IMR-90 (cell line): ENCODE measurements around the gene SSX2IP. TPM values are rescaled to one million over a fixed set of nuclear protein-coding genes. Genes with fewer than 3 reads are reported as not detected.
A peak's percentile ranks its signal among the peaks of the same experiment; 100 is the strongest.
"Not testable (repeated sequence)": the region's sequence is repeated elsewhere in the genome, so short reads cannot be mapped to it uniquely, and the experiment has no call there.

Experiments used
- ATAC-seq: fragments of 200-7000 bp; cut with Tn5 transposase; 2 replicates; pipeline ENCODE4 v1.9.1; 2020; ENCODE audit warnings: low read depth, mild to moderate bottlenecking, moderate library complexity
- BruUV-seq: library from RNA; stranded (reverse); fragments of 400-500 nt; replicated peaks from 2 replicates; lab custom pipeline; 2021; lab: Mats Ljungman, UMichigan
- CTCF ChIA-PET: fragments of 300-600 bp; formaldehyde crosslinking; extraction: SDS; loops from one replicate; lab custom pipeline; 2021; ENCODE audit warnings: antibody characterized with exemption; lab: Yijun Ruan, JAX
- POLR2A ChIA-PET: fragments of 300-600 bp; sonication (Branson Sonifier 250); formaldehyde crosslinking; loops from one replicate; lab custom pipeline; 2022; ENCODE audit warnings: antibody characterized with exemption; ENCODE audit not compliant: unreplicated experiment; lab: Charles Lee
- DNase-seq: peaks from one replicate; pipeline ENCODE4 v3.0.0; 2013
- H2AFZ ChIP-seq: replicated peaks from 2 replicates; pipeline ENCODE3; 2013; ENCODE audit warnings: low read length, mild to moderate bottlenecking; ENCODE audit not compliant: poor library complexity
- H2AK5ac ChIP-seq: 2 replicates; pipeline ENCODE4 v1.6.1; 2013; ENCODE audit warnings: low read depth, low read length, inconsistent platforms
- H2AK9ac ChIP-seq: replicated peaks from 2 replicates; pipeline ENCODE3; 2013; ENCODE audit warnings: mild to moderate bottlenecking, low read depth, low read length, moderate library complexity; ENCODE audit not compliant: poor library complexity
- H2BK120ac ChIP-seq: 2 replicates; pipeline ENCODE4 v1.6.1; 2013; ENCODE audit warnings: low read depth, low read length, inconsistent platforms
- H2BK15ac ChIP-seq: 3 replicates; pipeline ENCODE4 v1.6.1; 2013; ENCODE audit warnings: low read depth, low read length, inconsistent platforms
- H2BK20ac ChIP-seq: 2 replicates; pipeline ENCODE4 v1.6.1; 2013; ENCODE audit warnings: low read depth, mild to moderate bottlenecking, inconsistent platforms, low read length, moderate library complexity
- H2BK5ac ChIP-seq: 2 replicates; pipeline ENCODE4 v1.6.1; 2013; ENCODE audit warnings: mild to moderate bottlenecking, low read depth, low read length, inconsistent platforms; ENCODE audit not compliant: poor library complexity, severe bottlenecking
- H3K14ac ChIP-seq: replicated peaks from 2 replicates; pipeline ENCODE4 v1.6.1; 2013; ENCODE audit warnings: low read depth, low read length, inconsistent platforms
- H3K18ac ChIP-seq: 2 replicates; pipeline ENCODE4 v1.6.1; 2013; ENCODE audit warnings: low read depth, low read length, control low read depth
- H3K23ac ChIP-seq: 2 replicates; pipeline ENCODE4 v1.6.1; 2013; ENCODE audit warnings: low read depth, low read length, inconsistent platforms
- H3K27ac ChIP-seq: 2 replicates; pipeline ENCODE4 v1.5.1; 2013; ENCODE audit warnings: mild to moderate bottlenecking, control low read depth, low read length; ENCODE audit not compliant: insufficient read depth
- H3K27me3 ChIP-seq: 2 replicates; pipeline ENCODE4 v1.6.1; 2013; ENCODE audit warnings: low read length; ENCODE audit not compliant: control insufficient read depth, insufficient read depth
- H3K36me3 ChIP-seq: 2 replicates; pipeline ENCODE4 v1.6.1; 2013; ENCODE audit warnings: low read length, mixed read lengths; ENCODE audit not compliant: control insufficient read depth, insufficient read depth
- H3K4ac ChIP-seq: 2 replicates; pipeline ENCODE4 v1.6.1; 2013; ENCODE audit warnings: low read depth, low read length, inconsistent platforms
- H3K4me1 ChIP-seq: 2 replicates; pipeline ENCODE4 v1.6.1; 2013; ENCODE audit warnings: low read length, mixed read lengths; ENCODE audit not compliant: control insufficient read depth, insufficient read depth
- H3K4me2 ChIP-seq: 2 replicates; pipeline ENCODE4 v1.6.1; 2013; ENCODE audit warnings: low read depth, mild to moderate bottlenecking, control low read depth, low read length, moderate library complexity
- H3K4me3 ChIP-seq: 2 replicates; pipeline ENCODE4 v1.5.1; 2013; ENCODE audit warnings: low read depth, mild to moderate bottlenecking, control low read depth, low read length, moderate library complexity; ENCODE audit not compliant: insufficient read depth
- H3K56ac ChIP-seq: 2 replicates; pipeline ENCODE4 v1.6.1; 2013; ENCODE audit warnings: low read length, inconsistent platforms; ENCODE audit not compliant: insufficient read depth; ENCODE audit errors: extremely low read depth
- H3K79me1 ChIP-seq, 2 experiments: 2 replicates each; pipeline ENCODE4 v1.6.1; 2013; ENCODE audit warnings: low read length in 2 of 2, inconsistent platforms in 1 of 2, low read depth in 1 of 2
- H3K9ac ChIP-seq: 2 replicates; pipeline ENCODE4 v1.6.1; 2013; ENCODE audit warnings: low read depth, low read length, control low read depth
- H3K9me1 ChIP-seq: 2 replicates; pipeline ENCODE4 v1.6.1; 2013; ENCODE audit warnings: low read length, inconsistent platforms; ENCODE audit not compliant: insufficient read depth
- H3K9me3 ChIP-seq: 2 replicates; pipeline ENCODE4 v1.6.1; 2013; ENCODE audit warnings: low read length; ENCODE audit not compliant: control insufficient read depth, insufficient read depth
- H4K20me1 ChIP-seq: 2 replicates; pipeline ENCODE4 v1.6.1; 2013; ENCODE audit warnings: low read length, inconsistent platforms; ENCODE audit not compliant: insufficient read depth
- H4K5ac ChIP-seq: 2 replicates; pipeline ENCODE4 v1.6.1; 2013; ENCODE audit warnings: mild to moderate bottlenecking, low read depth, low read length, control low read depth
- H4K8ac ChIP-seq, 2 experiments: 2 replicates each; pipeline ENCODE4 v1.6.1; 2013; ENCODE audit warnings: low read depth in 2 of 2, low read length in 2 of 2, control low read depth in 1 of 2, inconsistent platforms in 1 of 2
- H4K91ac ChIP-seq: 2 replicates; pipeline ENCODE4 v1.6.1; 2013; ENCODE audit warnings: low read depth, low read length, inconsistent platforms; ENCODE audit not compliant: insufficient read depth
- CEBPB ChIP-seq: IDR thresholded peaks from 2 replicates; pipeline ENCODE4 v1.6.1; 2012; ENCODE audit warnings: low read depth, low read length, improper control_type of control experiment
- CHD1 ChIP-seq: IDR thresholded peaks from 2 replicates; pipeline ENCODE4 v1.6.1; 2012; ENCODE audit warnings: low read depth, low read length, improper control_type of control experiment
- NFE2L2 ChIP-seq: fragments of 150-350 bp; IDR thresholded peaks from 2 replicates; pipeline ENCODE4 v1.6.1; 2016; ENCODE audit warnings: low read depth, mild to moderate bottlenecking, low read length
- RFX5 ChIP-seq: IDR thresholded peaks from 2 replicates; pipeline ENCODE4 v1.8.0; 2012; ENCODE audit warnings: low read depth, mild to moderate bottlenecking, low read length, moderate library complexity
- USF2 ChIP-seq: fragments of 150-350 bp; IDR thresholded peaks from 2 replicates; pipeline ENCODE4 v1.6.1; 2017; ENCODE audit warnings: mild to moderate bottlenecking, antibody characterized with exemption, low read length, low read depth
- WGBS, 2 experiments: methylation state at CpG; one replicate each; pipeline versions ENCODE4 v1.1.5 to v1.1.7; 2013; ENCODE audit warnings: missing lambda C conversion rate in 2 of 2; ENCODE audit not compliant: insufficient read length in 1 of 2; ENCODE audit errors: extremely low coverage in 2 of 2; 5-methylcytosine and 5-hydroxymethylcytosine counted together
- dilution Hi-C: fragments of 300-500 bp; cut with HindIII; formaldehyde crosslinking; loops from one replicate; pipeline ENCODE4 v1.14.3; 2018; ENCODE audit warnings: low sequenced_read_pairs; ENCODE audit not compliant: unreplicated experiment
- in situ Hi-C: fragments of 300-500 bp; cut with MboI; formaldehyde crosslinking; loops from 3 replicates; pipeline ENCODE4 v1.14.3; 2019; ENCODE audit warnings: low sequenced_read_pairs, inconsistent platforms, mixed read lengths
- intact Hi-C: fragments of 100-400 bp; cut with micrococcal nuclease; formaldehyde crosslinking; loops from 2 replicates; pipeline ENCODE4 v1.10.0; 2022
- polyA plus RNA-seq, 3 experiments: library from polyadenylated mRNA; depleted of rRNA; stranded (reverse); fragments of >200 nt; gene quantifications; 2 replicates each; pipeline ENCODE4 v1.2.3, GENCODE V29; 2012; ENCODE audit warnings: low replicate concordance in 1 of 3
- total RNA-seq: library from RNA; depleted of rRNA; stranded (reverse); fragments of >200 nt; gene quantifications from 2 replicates; pipeline ENCODE4 v1.2.3, GENCODE V29; 2012

Gene SSX2IP
- total and polyA plus RNA-seq, 2 of the 4 experiments (the other 2 are of a cell fraction), result 7.7 to 13.4 TPM

GRCh38 chr1:84722794-84723193 lies 32.5 kb upstream of the SSX2IP start:
- ChIA-PET CTCF (no interaction called here), POLR2A (no interaction called here)
- Histone ChIP-seq H3K9me3 (no peaks in the 10 kb centered on the region), H3K4me1 (peaks cover 19% of the 10 kb centered on the region), H4K5ac (no peak overlapping the region), H4K20me1 (no peaks in the 10 kb centered on the region), H2AK9ac (no peak overlapping the region), H3K18ac (0 out of 2 replicates have a peak overlapping the region, but pooled peaks have one; percentile 22), H3K4me3 (no peak overlapping the region), H3K14ac (no peak overlapping the region), H3K23ac (no peak overlapping the region), H3K4ac (no peak overlapping the region), H2AFZ (no peak overlapping the region), H2BK120ac (no peak overlapping the region), H3K36me3 (no peaks in the 10 kb centered on the region), H4K8ac (no peak overlapping the region), H3K56ac (no peak overlapping the region), H2BK20ac (0 out of 2 replicates have a peak overlapping the region, but pooled peaks have one; percentile 11), H2BK5ac (no peak overlapping the region), H2BK15ac (no peak overlapping the region), H3K9ac (no peak overlapping the region), H3K27me3 (no peaks in the 10 kb centered on the region), H3K9me1 (peaks cover 4% of the 10 kb centered on the region; the same call in 1 of the 2 replicates), H3K4me2 (no peak overlapping the region), H4K91ac (no peak overlapping the region), H2AK5ac (no peak overlapping the region), H3K27ac (no peak overlapping the region), H3K79me1 (no peaks in the 10 kb centered on the region)
- BruUV-seq, result no TSS peak
- no peak for ATAC-seq
- dilution Hi-C loops (no loop called here), in situ Hi-C loops (no loop called here), intact Hi-C loops (no loop called here)
- DNase-seq, result peak; percentile 50
- WGBS, 2 experiments, result no CpG with 5 or more reads among the region's 3 CpGs
- TF ChIP-seq USF2, result no peak
- no peak for TF ChIP-seq RFX5
- TF ChIP-seq CEBPB, result peak; percentile 78
- no peak for TF ChIP-seq NFE2L2
- no peak for TF ChIP-seq CHD1

GRCh38 chr1:84721872-84722271 lies 31.6 kb upstream of the SSX2IP start:
- H2BK5ac ChIP-seq, H4K91ac ChIP-seq, H4K8ac ChIP-seq, H3K4me3 ChIP-seq, H3K23ac ChIP-seq, dilution Hi-C loops, H3K9me1 ChIP-seq, H3K79me1 ChIP-seq, H3K9me3 ChIP-seq, H2BK120ac ChIP-seq, intact Hi-C loops, POLR2A ChIA-PET, H3K9ac ChIP-seq, H3K4me2 ChIP-seq, H3K36me3 ChIP-seq, H3K27ac ChIP-seq, in situ Hi-C loops, BruUV-seq, H2AK9ac ChIP-seq, H3K27me3 ChIP-seq, H3K56ac ChIP-seq, CTCF ChIA-PET, DNase-seq, H3K14ac ChIP-seq, ATAC-seq, H4K20me1 ChIP-seq, H2AFZ ChIP-seq, H3K4ac ChIP-seq: not testable (repeated sequence)
- Histone ChIP-seq H3K18ac (peak overlapping the region; percentile 41), H3K4me1 (peaks cover 19% of the 10 kb centered on the region), H4K5ac (0 out of 2 replicates have a peak overlapping the region, but pooled peaks have one; percentile 56), H2BK20ac (peak overlapping the region; percentile 33; the same call in 1 of the 2 replicates), H2BK15ac (0 out of 3 replicates have a peak overlapping the region, but pooled peaks have one; percentile 72), H2AK5ac (0 out of 2 replicates have a peak overlapping the region, but pooled peaks have one; percentile 48)
- WGBS, 2 experiments, result no CpG with 5 or more reads among the region's 2 CpGs
